GM18951 (cell line): ENCODE data around the gene SLC25A21.
"Not testable (repeated sequence)": the region's sequence is repeated elsewhere in the genome, so short reads cannot be mapped to it uniquely, and the experiment has no call there.

Experiments
- POLR2A ChIP-seq: IDR thresholded peaks from 4 replicates; pipeline ENCODE4 v1.6.1; 2011; ENCODE audit warnings: mild to moderate bottlenecking; ENCODE audit not compliant: insufficient read length, insufficient read depth; ENCODE audit errors: extremely low read depth
- in situ Hi-C: fragments of 300-500 bp; cut with MboI; formaldehyde crosslinking; loops from one replicate; pipeline ENCODE4 v1.12.0; 2022; ENCODE audit warnings: low sequenced_read_pairs, mixed read lengths, inconsistent platforms; ENCODE audit not compliant: unreplicated experiment

Gene SLC25A21

GRCh38 chr14:37197421-37198272 lies 25.2 kb upstream of the SLC25A21 start, which contains the start of gene MIPOL1:
TSS of gene MIPOL1 (plus strand) at chr14:37197937. CDS start at chr14:37247889, 49,952 bp downstream.
- in situ Hi-C loops, result no loop called here
- no peak for TF ChIP-seq POLR2A

DNA sequence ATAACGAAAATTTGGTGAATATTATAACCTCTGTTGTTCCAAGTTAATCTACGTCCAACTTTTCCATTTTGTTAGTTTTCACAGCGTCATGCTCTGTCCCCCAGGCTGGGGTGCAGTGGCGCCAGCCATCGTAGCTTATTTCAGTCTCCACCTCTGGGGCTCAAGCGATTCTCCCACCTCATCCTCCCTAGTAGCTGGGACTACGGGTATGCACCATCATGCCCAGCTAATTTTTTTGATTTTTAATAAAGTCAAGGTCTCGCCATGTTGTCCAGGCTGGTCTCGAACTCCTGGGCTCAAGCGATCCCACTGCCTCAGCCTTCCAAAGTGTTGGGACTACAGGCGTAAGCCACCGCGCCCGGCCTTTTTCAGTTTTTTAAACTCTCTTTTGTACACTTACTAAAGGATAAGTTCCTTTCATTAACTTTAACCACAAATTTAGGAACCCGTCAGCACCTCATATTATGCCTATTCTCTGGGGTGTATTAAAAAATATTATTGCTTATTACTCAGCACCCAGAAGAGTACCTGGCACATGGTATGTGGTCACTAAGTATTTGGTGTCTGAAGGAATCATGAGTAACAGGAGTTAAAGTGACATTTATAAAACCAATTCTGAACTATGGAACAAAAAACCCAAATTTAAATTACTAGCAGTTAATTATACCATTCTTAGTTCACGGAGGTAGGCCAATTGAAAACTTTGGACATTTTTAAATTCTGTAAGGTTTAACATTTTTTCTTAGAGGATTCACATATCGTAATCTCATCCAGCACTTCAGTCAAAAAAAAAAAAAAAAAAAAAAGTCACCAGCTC lies 24.4 kb upstream of the SLC25A21 start:
- no peak for TF ChIP-seq POLR2A
- in situ Hi-C loops, result no loop called here

DNA sequence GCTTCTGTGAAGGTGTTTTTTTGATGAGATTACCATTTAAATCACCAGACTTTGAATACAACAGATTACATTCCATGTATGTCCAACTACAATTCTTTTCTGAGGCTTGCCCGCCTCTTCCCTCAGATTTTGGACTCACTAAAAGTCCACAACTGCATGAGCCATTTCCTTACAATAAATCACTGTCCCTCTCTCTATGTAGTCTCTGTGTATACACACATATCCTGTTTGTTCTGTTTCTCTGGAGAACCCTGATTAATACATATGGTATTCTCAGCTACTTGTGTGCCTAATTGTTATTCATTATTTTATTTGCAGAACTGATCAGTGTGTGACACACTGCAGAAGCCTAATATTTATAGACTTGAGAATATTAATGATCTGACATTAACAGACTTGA lies 22.9 kb upstream of the SLC25A21 start:
- in situ Hi-C loops, result no loop called here
- TF ChIP-seq POLR2A, result no peak

DNA sequence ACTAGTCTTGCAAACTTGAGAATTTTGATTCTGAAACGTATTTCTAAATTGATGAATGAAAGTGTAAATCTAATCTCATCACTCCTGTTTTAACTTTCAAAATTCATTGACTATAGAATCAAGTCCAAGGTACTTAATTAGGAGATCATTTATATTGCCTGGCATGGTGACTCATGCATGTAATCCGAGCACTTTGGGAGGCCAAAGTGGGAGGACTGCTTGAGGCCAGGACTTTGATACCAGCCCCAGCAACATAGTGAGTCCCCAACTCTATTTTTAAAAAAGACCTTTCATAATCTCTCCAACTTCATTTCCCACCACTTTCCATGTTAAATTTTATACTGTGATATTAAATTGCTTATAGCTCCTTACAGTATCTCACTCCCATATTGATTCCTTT lies 22.3 kb upstream of the SLC25A21 start:
- no peak for TF ChIP-seq POLR2A
- in situ Hi-C loops, result no loop called here

DNA sequence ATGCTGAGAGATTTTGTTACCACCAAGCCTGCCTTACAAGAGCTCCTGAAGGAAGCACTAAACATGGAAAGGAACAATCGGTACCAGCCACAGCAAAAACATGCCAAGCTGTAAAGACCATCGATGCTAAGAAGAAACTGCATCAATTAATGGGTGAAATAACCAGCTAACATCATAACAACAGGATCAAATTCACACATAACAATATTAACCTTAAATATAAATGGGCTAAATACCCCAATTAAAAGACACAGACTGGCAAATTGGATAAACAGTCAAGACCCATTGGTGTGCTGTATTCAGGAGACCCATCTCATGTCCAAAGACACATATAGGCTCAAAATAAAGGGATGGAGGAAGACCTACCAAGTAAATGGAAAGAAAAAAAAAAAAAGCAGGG lies 17.3 kb upstream of the SLC25A21 start:
- in situ Hi-C loops, result not testable (repeated sequence)

DNA sequence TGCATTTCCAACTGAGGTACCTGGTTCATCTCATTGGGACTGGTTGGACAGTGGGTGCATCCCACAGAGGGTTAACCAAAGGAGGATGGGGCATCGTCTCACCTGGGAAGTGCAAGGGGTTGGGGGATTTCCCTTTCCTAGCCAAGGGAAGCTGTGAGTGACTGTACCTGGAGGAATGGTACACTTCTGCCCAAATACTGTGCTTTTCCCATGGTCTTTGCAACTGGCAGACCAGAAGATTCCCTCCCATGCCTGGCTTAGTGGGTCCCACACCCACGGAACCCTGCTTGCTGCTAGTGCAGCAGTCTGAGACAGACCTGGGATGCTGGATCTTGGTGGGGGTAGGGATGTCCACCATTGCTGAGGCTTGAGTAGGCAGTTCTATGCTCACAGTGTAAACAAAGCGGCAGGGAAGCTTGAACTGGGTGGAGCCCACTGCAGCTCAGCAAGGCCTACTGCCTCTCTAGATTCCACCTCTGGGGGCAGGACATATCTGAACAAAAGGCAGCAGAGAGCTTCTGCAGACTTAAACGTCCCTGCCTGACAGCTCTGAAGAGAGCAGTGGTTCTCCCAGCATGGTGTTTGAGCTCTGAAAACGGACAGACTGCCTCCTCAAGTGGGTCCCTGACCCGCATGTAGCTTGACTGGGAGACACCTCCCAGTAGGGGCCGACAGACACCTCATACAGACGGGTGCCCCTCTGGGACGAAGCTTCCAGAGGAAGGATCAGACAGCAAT lies 15.6 kb upstream of the SLC25A21 start:
- in situ Hi-C loops, result not testable (repeated sequence)

GRCh38 chr14:37187294-37187693 lies 14.9 kb upstream of the SLC25A21 start:
- in situ Hi-C loops, result no loop called here
- TF ChIP-seq POLR2A, result no peak

GRCh38 chr14:37186865-37187264 lies 14.5 kb upstream of the SLC25A21 start:
- in situ Hi-C loops, result no loop called here
- TF ChIP-seq POLR2A, result no peak

DNA sequence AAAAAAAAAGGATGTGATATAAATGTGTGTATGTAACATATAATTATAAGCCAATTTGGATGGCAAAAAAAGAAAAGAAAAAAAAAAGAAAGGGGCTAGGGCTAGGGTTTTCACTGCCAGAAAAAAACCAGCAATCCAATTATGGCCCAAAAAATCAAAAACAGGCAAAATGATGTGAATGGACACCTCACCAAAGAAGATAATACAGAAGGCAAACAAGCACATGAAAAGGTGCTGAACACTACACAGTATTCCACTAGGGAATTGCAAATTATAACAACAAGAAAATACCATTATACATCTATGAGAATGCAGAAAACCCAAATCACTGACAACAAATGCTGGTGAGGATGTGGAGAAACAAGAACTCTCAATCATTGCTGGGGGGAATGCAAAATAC lies 13.3 kb upstream of the SLC25A21 start:
- in situ Hi-C loops, result no loop called here
- no peak for TF ChIP-seq POLR2A

DNA sequence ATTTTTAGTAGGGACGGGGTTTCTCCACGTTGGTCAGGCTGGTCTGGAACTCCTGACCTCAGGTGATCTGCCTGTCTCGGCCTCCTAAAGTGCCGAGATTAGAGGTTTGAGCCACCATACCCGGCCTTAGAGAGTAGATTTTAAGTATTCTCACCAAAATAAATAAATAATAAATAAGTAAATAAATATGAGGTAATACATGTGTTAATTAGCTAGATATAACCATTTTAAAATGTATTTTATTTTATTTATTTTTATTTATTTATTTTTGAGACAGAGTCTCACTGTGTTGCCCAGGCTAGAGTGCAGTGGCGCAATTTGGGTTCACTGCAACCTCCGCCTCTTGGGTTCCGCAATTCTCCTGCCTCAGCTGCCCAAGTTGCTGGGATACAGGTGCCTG lies 12.1 kb upstream of the SLC25A21 start:
- in situ Hi-C loops, result not testable (repeated sequence)

DNA sequence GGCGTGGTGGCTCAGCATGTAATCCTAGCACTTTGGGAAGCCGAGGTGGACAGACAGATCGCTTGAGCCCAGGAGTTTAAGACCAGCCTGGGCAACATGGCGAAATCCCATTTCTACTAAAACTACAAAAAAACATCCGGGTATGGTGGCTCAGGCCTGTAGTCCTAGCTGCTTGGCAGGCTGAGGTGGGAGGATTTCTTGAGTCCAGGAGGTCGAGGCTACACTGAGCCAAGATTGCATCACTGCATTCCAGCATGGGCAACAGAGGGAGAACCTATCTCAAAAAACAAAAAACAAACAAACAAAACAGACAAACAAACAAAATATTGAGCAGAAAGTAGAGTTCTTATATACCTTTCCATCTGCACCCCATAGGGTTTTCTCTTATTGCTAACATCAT lies 9.0 kb upstream of the SLC25A21 start:
- no peak for TF ChIP-seq POLR2A
- in situ Hi-C loops, result no loop called here

DNA sequence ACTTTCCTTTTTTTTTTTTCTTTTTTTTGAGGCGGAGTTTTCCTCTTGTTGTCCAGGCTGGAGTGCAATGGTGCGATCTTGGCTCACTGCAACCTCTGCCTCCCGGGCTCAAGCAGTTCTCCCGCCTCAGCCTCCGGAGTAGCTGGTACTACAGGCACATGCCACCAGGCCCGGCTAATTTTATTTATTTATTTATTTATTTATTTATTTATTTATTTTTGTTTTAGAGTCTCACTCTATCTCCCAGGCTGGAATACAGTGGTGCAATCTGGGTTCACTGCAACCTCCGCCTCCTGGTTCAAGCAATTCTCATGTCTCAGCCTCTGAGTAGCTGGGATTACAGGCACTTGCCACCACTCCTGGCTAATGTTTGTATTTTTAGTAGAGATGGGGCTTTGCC lies 8.5 kb upstream of the SLC25A21 start:
- in situ Hi-C loops, result not testable (repeated sequence)

GRCh38 chr14:37179896-37180502 lies 7.6 kb upstream of the SLC25A21 start:
- TF ChIP-seq POLR2A, result no peak
- in situ Hi-C loops, result no loop called here

- in situ Hi-C loops, result no loop called here
- no peak for TF ChIP-seq POLR2A
These were observed 669 bp upstream of the SLC25A21 start for GRCh38 chr14:37172936-37173614.
